HFFc6 (cell line): ENCODE measurements around the gene TRMO. TPM values are rescaled to one million over a fixed set of nuclear protein-coding genes. Genes with fewer than 3 reads are reported as not detected.
A peak's percentile ranks its signal among the peaks of the same experiment; 100 is the strongest.

Source experiments
- DNase-seq: peaks from one replicate; pipeline ENCODE4 v3.0.0-alpha.2; 2018
- H3K27ac Mint-ChIP-seq: 2 replicates; pipeline ENCODE4 v1.8.0; 2020; ENCODE audit warnings: mild to moderate bottlenecking, mixed read lengths
- H3K27me3 Mint-ChIP-seq: 2 replicates; pipeline ENCODE4 v1.8.0; 2021; ENCODE audit warnings: mild to moderate bottlenecking, moderate library complexity, mixed read lengths; ENCODE audit not compliant: insufficient read depth
- H3K36me3 Mint-ChIP-seq: 2 replicates; pipeline ENCODE4 v1.8.0; 2021; ENCODE audit warnings: low read depth, mixed read lengths
- H3K4me1 Mint-ChIP-seq: 2 replicates; pipeline ENCODE4 v1.8.0; 2020; ENCODE audit warnings: low read depth, mixed read lengths
- H3K4me3 Mint-ChIP-seq: 2 replicates; pipeline ENCODE4 v1.8.0; 2020; ENCODE audit warnings: mild to moderate bottlenecking, moderate library complexity, mixed read lengths
- H3K9me3 Mint-ChIP-seq: 2 replicates; pipeline ENCODE4 v1.8.0; 2020; ENCODE audit warnings: mild to moderate bottlenecking, mixed read lengths
- total RNA-seq, 6 experiments: library from RNA; stranded (reverse); fragmentation: NEBNext Ultra II Directional; extraction: Animal tissue kit (Norgen Biotek cat#: 25700); gene quantifications; 2 replicates in 1 of 6; 3 replicates in 5 of 6; pipeline ENCODE4 v1.2.3, GENCODE V29; 2021
- TF ChIP-seq, protein P1 (sequence below): fragments of 200-600 bp; sonication (generic); IDR thresholded peaks from 2 replicates; pipeline ENCODE4 v1.5.0; 2021; ENCODE audit warnings: antibody characterized with exemption, mild to moderate bottlenecking

The TRMO gene
- total RNA-seq, 6 experiments from 2014 or later, result 8.4 to 10.9 (median 9.6) TPM

DNA sequence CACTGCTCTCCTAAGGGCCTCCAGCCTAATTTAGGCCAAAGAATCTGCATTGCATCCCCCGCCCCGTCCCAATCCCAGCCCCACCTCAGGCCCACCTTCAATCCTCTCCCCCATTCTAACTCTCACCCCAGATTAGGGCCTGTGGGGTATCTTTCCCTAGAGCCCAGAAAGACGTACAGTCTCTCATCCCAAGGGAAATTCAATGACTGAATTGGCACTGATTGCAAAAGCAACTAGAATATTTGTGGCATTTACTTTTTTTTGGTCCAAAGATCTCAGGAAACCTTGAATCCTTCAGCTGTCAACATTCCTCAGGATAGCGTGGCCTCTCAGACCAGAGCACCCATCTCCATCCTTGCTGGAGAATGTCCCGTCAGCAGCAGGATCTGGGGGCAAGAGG is 30.6 kb downstream of the TRMO start:
- no peak for DNase-seq
- Mint-ChIP-seq H3K27me3 (no peaks in the 10 kb centered on the region; the same call in 1 of the 2 replicates), H3K4me3 (no peak overlapping the region), H3K36me3 (no peaks in the 10 kb centered on the region), H3K9me3 (no peaks in the 10 kb centered on the region), H3K27ac (no peak overlapping the region), H3K4me1 (peaks cover 12% of the 10 kb centered on the region)
- TF ChIP-seq, protein P1, sequence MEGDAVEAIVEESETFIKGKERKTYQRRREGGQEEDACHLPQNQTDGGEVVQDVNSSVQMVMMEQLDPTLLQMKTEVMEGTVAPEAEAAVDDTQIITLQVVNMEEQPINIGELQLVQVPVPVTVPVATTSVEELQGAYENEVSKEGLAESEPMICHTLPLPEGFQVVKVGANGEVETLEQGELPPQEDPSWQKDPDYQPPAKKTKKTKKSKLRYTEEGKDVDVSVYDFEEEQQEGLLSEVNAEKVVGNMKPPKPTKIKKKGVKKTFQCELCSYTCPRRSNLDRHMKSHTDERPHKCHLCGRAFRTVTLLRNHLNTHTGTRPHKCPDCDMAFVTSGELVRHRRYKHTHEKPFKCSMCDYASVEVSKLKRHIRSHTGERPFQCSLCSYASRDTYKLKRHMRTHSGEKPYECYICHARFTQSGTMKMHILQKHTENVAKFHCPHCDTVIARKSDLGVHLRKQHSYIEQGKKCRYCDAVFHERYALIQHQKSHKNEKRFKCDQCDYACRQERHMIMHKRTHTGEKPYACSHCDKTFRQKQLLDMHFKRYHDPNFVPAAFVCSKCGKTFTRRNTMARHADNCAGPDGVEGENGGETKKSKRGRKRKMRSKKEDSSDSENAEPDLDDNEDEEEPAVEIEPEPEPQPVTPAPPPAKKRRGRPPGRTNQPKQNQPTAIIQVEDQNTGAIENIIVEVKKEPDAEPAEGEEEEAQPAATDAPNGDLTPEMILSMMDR, result no peak

GRCh38 chr9:97889941-97890887 is 32.1 kb downstream of the TRMO start:
- H3K9me3 Mint-ChIP-seq, result no peaks in the 10 kb centered on the region
- TF ChIP-seq, protein P1, result peak; percentile 89
- no peak overlapping the region for H3K27ac Mint-ChIP-seq
- H3K4me1 Mint-ChIP-seq, result peaks cover 1% of the 10 kb centered on the region; the same call in 1 of the 2 replicates
- no peaks in the 10 kb centered on the region for H3K36me3 Mint-ChIP-seq
- H3K27me3 Mint-ChIP-seq, result no peaks in the 10 kb centered on the region; the same call in 1 of the 2 replicates
- DNase-seq, result peak; percentile 11
- no peak overlapping the region for H3K4me3 Mint-ChIP-seq

DNA sequence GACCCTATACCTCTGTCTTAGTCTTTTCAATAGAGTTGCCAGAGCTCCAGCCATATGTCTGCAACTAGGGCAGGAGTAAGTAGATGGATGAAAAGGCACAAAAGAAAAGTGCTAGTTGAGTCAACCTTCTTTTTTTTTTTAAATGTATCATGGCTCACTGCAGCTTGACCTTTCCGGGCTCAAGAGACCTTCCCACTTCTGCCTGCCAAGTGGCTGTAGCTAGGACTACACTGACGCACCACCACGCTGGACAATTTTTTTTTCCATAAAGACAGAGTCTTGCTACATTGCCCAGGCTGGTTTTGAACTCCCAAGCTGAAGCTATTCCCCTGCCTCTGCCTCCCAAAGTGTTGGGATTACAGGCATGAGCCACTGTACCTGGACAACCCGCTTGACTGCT is 42.0 kb downstream of the TRMO start:
- Mint-ChIP-seq H3K4me3 (no peak overlapping the region), H3K27ac (no peak overlapping the region), H3K9me3 (no peaks in the 10 kb centered on the region), H3K36me3 (no peaks in the 10 kb centered on the region), H3K27me3 (no peaks in the 10 kb centered on the region), H3K4me1 (peaks cover 38% of the 10 kb centered on the region)
- TF ChIP-seq, protein P1, result no peak
- peak; percentile 39 for DNase-seq

GRCh38 chr9:97876061-97876460 is 46.2 kb downstream of the TRMO start:
- TF ChIP-seq, protein P1, result no peak
- Mint-ChIP-seq H3K4me3 (peak overlapping the region; percentile 82), H3K9me3 (no peaks in the 10 kb centered on the region), H3K4me1 (peaks cover 56% of the 10 kb centered on the region), H3K27ac (peak overlapping the region; percentile 98), H3K27me3 (no peaks in the 10 kb centered on the region), H3K36me3 (no peaks in the 10 kb centered on the region)
- no peak for DNase-seq

DNA sequence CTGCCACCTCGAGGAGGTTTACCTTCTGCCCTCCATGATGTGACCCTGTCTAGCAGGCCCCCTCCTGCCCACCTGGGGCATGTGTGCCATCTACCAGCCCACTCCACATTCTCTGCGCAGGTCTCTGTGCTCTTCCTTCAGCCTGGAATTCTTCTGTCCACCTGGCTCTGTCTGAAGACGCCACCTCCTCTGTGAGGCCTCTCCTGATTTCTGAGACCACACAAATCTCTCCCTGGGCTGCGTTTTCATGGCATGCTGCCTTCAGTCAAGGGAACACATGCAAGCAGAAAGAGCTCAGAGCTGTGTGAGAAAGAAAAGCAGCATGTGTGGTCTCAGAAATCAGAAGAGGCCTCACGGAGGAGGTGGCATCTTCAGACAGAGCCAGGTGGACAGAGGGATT is 47.2 kb downstream of the TRMO start:
- peaks cover 50% of the 10 kb centered on the region for H3K4me1 Mint-ChIP-seq
- H3K36me3 Mint-ChIP-seq, result no peaks in the 10 kb centered on the region
- H3K27ac Mint-ChIP-seq, result no peak overlapping the region; the same call in 1 of the 2 replicates
- H3K9me3 Mint-ChIP-seq, result no peaks in the 10 kb centered on the region
- TF ChIP-seq, protein P1, result no peak
- no peak for DNase-seq
- no peaks in the 10 kb centered on the region for H3K27me3 Mint-ChIP-seq
- H3K4me3 Mint-ChIP-seq, result peak overlapping the region; percentile 24; the same call in 1 of the 2 replicates
